K562 (cell line): ENCODE results near the gene OR5K2.

Source experiments
- HSF4 ChIP-seq: fragments of 250-450 bp; sonication (Bioruptor Pico); IDR thresholded peaks from 2 replicates; pipeline ENCODE4 v2.1.2; 2022; ENCODE audit warnings: mild to moderate bottlenecking, moderate library complexity, borderline replicate concordance
- MXI1 ChIP-seq: IDR thresholded peaks from 2 replicates; pipeline ENCODE4 v1.6.1; 2011; ENCODE audit warnings: low read depth, mild to moderate bottlenecking, improper control_type of control experiment, low read length
- SREBF2 ChIP-seq: sonication (generic); formaldehyde crosslinking; IDR thresholded peaks from 2 replicates; pipeline ENCODE4 v1.4.0; 2020; ENCODE audit warnings: mild to moderate bottlenecking, missing genetic modification reagents
- TAF1 ChIP-seq: IDR thresholded peaks from 2 replicates; pipeline ENCODE4 v1.6.1; 2011; ENCODE audit warnings: mild to moderate bottlenecking, low read length, moderate library complexity; ENCODE audit not compliant: insufficient read depth, control insufficient read depth, severe bottlenecking; ENCODE audit errors: extremely low read depth
- TF ChIP-seq, protein P1 (sequence below): sonication (generic); formaldehyde crosslinking; IDR thresholded peaks from 2 replicates; pipeline ENCODE4 v1.8.1; 2023; ENCODE audit warnings: mild to moderate bottlenecking, missing genetic modification reagents

DNA sequence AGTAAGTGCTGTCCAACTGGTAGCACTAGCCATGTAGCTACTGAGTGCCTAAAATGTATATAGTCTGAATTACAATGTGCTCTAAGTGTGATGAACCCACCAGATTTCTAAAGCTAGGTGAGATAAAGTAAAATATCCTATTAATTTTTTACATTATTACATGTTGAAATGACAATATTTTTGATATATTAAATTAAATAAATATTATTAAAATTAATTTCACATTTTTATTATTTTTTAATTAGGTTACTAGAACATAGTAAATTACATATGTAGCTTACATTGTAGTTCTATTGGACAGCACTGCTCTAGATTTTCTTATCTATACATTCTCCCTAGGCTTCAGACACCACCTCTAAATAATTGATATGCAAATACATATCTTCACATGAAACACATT, 43.7 kb upstream of the OR5K2 start:
- TF ChIP-seq TAF1, result no peak
- TF ChIP-seq HSF4 (CRISPR knock-in tag), result no peak
- TF ChIP-seq SREBF2, result no peak
- TF ChIP-seq MXI1, result no peak
- TF ChIP-seq, protein P1, sequence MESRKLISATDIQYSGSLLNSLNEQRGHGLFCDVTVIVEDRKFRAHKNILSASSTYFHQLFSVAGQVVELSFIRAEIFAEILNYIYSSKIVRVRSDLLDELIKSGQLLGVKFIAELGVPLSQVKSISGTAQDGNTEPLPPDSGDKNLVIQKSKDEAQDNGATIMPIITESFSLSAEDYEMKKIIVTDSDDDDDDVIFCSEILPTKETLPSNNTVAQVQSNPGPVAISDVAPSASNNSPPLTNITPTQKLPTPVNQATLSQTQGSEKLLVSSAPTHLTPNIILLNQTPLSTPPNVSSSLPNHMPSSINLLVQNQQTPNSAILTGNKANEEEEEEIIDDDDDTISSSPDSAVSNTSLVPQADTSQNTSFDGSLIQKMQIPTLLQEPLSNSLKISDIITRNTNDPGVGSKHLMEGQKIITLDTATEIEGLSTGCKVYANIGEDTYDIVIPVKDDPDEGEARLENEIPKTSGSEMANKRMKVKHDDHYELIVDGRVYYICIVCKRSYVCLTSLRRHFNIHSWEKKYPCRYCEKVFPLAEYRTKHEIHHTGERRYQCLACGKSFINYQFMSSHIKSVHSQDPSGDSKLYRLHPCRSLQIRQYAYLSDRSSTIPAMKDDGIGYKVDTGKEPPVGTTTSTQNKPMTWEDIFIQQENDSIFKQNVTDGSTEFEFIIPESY (CRISPR knock-in tag), result no peak
